ENCODE measurements around the gene C4orf51. TPM values are rescaled to one million over a fixed set of nuclear protein-coding genes. Genes with fewer than 3 reads are reported as not detected.
A peak's percentile ranks its signal among the peaks of the same experiment; 100 is the strongest.

C4orf51 gene
- total RNA-seq, 1 donor from 2014 or later = not detected

DNA sequence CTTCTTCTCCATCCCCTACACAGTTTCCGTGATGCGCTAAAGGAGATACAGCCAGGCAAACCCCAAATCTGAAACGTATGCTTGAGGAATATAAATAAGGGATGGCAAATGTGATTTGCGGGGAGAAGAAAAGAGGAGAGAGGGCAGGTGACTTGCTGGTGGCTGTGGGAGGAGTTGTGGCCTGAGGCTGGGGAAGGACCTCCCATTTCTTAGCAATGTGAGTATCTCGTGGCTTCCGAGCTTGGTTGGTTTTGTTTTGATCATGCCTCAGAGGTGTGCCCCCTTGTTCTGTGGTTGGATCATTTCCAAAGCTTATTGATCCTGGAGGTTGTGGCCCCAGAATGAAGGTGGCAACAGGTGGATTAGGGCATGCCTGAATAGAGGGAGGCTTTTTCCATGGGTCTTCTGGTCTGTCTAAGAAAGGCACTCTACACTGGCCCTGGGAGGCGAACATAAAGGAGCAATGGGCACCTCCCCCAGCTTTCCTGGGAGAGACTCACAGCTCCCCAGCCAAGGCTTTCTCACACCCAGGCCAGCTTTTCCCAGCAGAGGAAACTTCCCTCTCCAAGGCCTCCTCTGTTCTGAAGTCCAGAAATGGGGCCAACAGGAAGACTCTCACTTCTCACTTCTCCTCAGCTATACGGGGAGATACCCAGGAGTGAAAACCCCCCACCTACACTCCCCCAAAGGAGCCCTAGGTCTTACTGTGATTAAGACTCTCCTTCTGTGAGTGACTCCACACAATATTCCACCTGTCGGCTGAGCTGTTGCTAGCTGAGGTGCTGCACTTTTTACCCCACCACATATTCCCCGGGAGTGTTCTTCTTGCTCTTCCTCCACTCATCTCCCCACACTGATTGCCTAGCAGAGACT lies 40.0 kb downstream of the C4orf51 start:
- H3K4me1 Mint-ChIP-seq (ENCODE audit: low read depth) = peaks cover 16% of the 10 kb centered on the region
- no peak overlapping the region for H3K4me3 Mint-ChIP-seq (ENCODE audit: low read depth)
- H3K27ac Mint-ChIP-seq = peak overlapping the region; percentile 46
- no peak for DNase-seq (ENCODE audit: low spot score)
- no peaks in the 10 kb centered on the region for H3K27me3 Mint-ChIP-seq (ENCODE audit: low read depth)
- no peaks in the 10 kb centered on the region for H3K36me3 Mint-ChIP-seq (ENCODE audit: low read depth)
- intact Hi-C loops (cut with micrococcal nuclease) = loop anchor here (10.0 kb wide), 1 partner anchor 235 kb away; the partner anchor contains the start of gene SMAD1
- H3K9me3 Mint-ChIP-seq = peaks cover 3% of the 10 kb centered on the region

DNA sequence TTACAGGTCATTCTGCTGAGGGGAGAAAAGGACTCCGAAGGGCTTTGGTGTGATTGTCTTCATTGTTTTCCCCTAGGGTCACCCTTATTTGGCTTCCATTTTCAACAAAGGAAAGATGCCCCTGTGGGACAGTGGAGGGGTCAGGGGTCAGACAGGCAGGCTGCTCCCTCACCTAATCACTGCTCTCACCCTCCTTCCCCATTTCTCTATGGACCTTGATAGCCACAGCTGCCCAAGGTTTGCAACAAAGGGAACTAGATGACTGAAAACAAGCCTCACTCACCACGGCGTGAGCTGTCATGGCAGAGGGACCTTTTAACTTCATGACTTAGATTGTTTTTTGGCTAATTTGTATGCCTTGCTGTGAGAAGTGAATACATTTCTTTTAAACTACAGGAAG lies 40.7 kb downstream of the C4orf51 start:
- Mint-ChIP-seq H3K4me3 (ENCODE audit: low read depth) (no peak overlapping the region), H3K4me1 (ENCODE audit: low read depth) (peaks cover 16% of the 10 kb centered on the region), H3K27ac (no peak overlapping the region), H3K27me3 (ENCODE audit: low read depth) (no peaks in the 10 kb centered on the region), H3K36me3 (ENCODE audit: low read depth) (no peaks in the 10 kb centered on the region), H3K9me3 (peaks cover 3% of the 10 kb centered on the region)
- no peak for DNase-seq (ENCODE audit: low spot score)
- intact Hi-C loops (cut with micrococcal nuclease) = no loop called here

DNA sequence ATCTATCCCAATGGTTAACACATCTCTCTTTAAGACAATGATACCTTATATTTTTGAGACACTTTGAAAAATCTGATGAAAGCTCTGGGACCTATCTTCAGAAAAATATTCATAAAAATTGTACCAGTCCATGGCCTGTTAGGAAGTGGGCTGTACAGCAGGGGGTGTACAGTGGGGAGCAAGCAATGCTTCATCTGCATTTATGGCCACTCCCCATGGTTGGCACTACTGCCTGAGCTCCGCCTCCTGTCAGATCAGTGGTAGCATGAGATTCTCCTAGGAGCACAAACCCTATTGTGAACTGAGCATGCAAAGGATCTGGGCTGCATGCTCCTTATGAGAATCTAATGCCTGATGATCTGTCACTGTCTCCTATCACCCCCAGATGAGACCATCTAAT lies 42.6 kb downstream of the C4orf51 start:
- Mint-ChIP-seq H3K36me3 (ENCODE audit: low read depth) (no peaks in the 10 kb centered on the region), H3K27ac (no peak overlapping the region), H3K4me1 (ENCODE audit: low read depth) (peaks cover 16% of the 10 kb centered on the region), H3K9me3 (peaks cover 3% of the 10 kb centered on the region), H3K4me3 (ENCODE audit: low read depth) (no peak overlapping the region), H3K27me3 (ENCODE audit: low read depth) (no peaks in the 10 kb centered on the region)
- intact Hi-C loops (cut with micrococcal nuclease) = no loop called here
- no peak for DNase-seq (ENCODE audit: low spot score)

DNA sequence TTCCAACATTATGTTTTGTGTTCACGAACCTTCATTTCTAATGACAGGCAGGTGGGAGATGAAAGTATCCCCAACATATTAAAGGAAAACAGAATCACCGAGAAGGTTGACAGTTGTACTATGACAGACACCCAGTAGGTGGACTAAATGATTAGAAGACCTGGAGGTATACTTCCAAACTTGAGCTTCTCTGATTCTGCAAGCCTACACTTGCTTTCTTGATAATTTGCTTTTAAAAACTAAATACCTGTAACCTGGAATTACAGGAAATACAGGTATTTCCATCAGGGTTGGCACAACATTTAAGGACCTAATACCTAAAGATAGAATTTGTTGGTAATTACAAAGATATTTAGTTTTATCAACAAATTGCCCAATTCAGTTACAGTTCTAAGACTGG lies 43.4 kb downstream of the C4orf51 start:
- no peak for DNase-seq (ENCODE audit: low spot score)
- peaks cover 16% of the 10 kb centered on the region for H3K4me1 Mint-ChIP-seq (ENCODE audit: low read depth)
- H3K9me3 Mint-ChIP-seq = peaks cover 3% of the 10 kb centered on the region
- H3K4me3 Mint-ChIP-seq (ENCODE audit: low read depth) = no peak overlapping the region
- intact Hi-C loops (cut with micrococcal nuclease) = no loop called here
- H3K36me3 Mint-ChIP-seq (ENCODE audit: low read depth) = no peaks in the 10 kb centered on the region
- no peak overlapping the region for H3K27ac Mint-ChIP-seq
- H3K27me3 Mint-ChIP-seq (ENCODE audit: low read depth) = no peaks in the 10 kb centered on the region

DNA sequence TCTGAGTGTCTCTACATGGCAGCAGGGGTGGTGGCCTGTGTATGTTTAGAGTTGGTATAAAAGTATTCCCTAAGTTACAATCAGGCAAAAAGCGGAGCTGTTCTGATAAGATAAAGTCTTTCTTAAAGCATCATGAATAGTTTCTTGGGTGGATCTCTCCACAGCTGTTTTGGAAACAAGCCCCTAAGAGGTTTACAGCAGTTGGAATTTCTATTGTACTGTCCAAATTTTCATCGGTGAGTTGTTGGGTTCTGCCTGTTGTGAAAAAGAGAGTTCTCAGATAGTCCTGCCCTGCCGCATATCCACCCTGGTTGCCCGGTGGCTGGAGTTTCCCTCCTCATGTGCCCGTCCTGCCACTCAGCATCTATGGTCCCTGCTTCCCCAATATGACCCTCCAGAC lies 50.1 kb downstream of the C4orf51 start:
- Mint-ChIP-seq H3K36me3 (ENCODE audit: low read depth) (no peaks in the 10 kb centered on the region), H3K27me3 (ENCODE audit: low read depth) (no peaks in the 10 kb centered on the region), H3K9me3 (no peaks in the 10 kb centered on the region), H3K27ac (no peak overlapping the region), H3K4me3 (ENCODE audit: low read depth) (no peak overlapping the region), H3K4me1 (ENCODE audit: low read depth) (peaks cover 16% of the 10 kb centered on the region)
- no peak for DNase-seq (ENCODE audit: low spot score)
- intact Hi-C loops (cut with micrococcal nuclease) = loop anchor here (5.0 kb wide), 1 partner anchor 77 kb away; no protein-coding TSS in a partner anchor

DNA sequence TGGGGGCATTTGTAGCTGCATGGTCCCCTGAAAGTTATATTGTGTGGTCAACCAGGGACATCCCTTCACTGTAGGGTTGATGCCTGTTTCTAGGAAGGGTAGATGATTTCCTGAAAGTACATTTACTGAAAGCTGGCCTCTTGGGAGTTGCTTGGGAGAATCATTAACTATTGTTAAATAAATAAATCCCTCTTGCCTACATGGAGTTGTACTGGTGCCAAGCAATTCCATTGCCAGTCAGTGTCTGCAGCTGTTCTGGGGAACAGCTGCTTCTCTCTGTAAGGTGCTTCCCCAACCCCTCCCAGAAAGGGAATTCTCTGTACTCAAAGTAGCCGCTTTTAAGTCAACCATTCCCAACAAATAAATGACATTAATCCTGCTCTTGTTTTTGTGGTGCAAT lies 51.1 kb downstream of the C4orf51 start:
- H3K4me3 Mint-ChIP-seq (ENCODE audit: low read depth) = peak overlapping the region; percentile 26
- no peaks in the 10 kb centered on the region for H3K9me3 Mint-ChIP-seq
- H3K27ac Mint-ChIP-seq = no peak overlapping the region
- intact Hi-C loops (cut with micrococcal nuclease) = loop anchor here (5.0 kb wide), 1 partner anchor 76 kb away; no protein-coding TSS in a partner anchor
- DNase-seq (ENCODE audit: low spot score) = no peak
- H3K36me3 Mint-ChIP-seq (ENCODE audit: low read depth) = no peaks in the 10 kb centered on the region
- H3K4me1 Mint-ChIP-seq (ENCODE audit: low read depth) = peaks cover 16% of the 10 kb centered on the region
- H3K27me3 Mint-ChIP-seq (ENCODE audit: low read depth) = no peaks in the 10 kb centered on the region

DNA sequence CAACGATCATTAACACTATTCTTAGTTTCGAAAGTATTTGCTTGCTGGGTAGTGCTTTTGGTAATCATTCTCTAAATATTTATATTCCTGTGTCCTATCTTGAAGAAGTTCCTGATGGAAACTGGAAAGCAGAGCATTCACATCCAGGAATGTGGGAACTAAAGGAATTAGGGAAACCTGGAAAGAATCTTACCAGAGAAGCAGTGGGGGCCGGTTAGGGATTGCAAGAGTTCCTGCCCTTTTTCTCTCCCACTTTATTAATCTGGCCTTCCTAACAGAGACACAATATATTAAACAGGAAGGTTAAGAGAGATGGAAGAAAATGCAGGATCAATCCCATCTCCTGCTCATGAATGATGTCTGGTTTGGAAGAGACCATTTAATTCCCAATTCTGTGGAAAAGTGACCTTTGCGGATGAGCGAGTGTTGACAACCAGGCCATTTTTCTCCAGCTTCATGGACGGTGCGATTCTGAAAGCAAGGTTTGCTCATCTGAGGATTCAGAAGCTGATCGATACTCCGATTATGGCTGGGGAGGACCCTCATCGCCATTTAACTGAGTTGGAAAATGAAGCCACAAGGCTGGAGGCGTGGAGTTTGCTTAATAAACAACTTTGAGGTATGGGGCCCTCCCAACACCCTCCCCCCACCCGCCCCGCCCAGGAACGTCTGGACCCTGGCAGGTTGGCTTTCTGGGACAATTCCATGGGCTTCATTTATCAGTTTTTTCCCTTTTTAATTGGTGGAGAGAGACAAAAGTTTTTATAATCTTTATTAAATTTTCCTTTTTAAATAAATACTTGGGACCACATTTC lies 52.3 kb downstream of the C4orf51 start:
- Mint-ChIP-seq H3K36me3 (ENCODE audit: low read depth) (no peaks in the 10 kb centered on the region), H3K4me1 (ENCODE audit: low read depth) (peaks cover 16% of the 10 kb centered on the region), H3K9me3 (no peaks in the 10 kb centered on the region), H3K27me3 (ENCODE audit: low read depth) (no peaks in the 10 kb centered on the region), H3K27ac (peak overlapping the region; percentile 28), H3K4me3 (ENCODE audit: low read depth) (peak overlapping the region; percentile 68)
- intact Hi-C loops (cut with micrococcal nuclease) = loop anchor here (1.0 to 5.0 kb wide), 4 partner anchors 53 to 113 kb away; partner anchors contain the start of gene MMAA
- DNase-seq (ENCODE audit: low spot score) = no peak

DNA sequence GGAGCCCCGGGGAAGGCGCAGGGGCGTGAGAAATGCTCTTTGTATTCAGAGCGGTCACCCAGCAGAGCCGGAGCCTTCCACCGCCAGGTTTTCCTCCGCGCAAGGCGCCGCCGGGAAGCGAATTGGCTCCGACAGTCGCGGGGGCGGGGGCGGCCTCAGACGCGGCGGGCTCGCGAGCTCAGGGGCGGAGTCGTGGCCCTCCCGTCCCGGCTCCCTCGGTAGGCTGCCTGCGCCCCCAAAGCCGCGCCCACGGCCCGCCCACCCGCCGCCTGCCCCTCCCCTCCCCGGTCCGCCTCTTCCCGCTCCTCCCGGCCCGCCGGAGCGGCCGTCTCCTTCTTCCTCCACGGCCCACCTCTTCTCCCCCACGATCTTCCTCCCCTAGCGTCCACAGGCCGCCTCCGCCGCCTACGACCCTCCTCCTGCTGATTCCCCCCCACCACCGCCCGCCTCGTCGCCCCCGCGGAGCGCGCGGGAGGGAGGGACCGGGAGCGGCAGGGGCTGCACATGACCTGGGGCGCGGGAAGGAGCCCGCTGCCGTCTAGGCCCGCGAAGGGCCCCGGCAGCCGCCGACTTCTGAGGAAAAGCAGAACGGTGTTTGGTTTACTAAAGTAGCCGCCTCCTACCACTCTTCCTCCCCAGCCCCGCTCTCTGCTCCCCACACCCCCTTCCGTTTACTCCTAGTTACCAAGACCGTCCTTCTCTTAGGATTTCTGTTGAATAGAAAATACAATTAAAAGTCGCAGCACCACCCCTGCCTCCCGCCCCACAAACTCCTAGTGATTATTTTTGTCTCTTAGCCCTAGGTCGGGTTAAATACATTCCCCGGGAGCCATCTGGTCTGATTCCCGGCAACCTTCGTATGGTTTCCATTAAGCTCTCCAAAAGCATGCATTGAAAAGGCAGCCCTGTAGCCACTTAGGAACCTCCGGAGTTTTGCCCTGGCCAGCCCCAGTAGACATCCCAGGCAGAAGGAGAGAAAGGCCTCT lies 53.2 kb downstream of the C4orf51 start:
- intact Hi-C loops (cut with micrococcal nuclease) = loop anchor here (1.0 to 5.0 kb wide), 5 partner anchors 52 to 203 kb away; partner anchors contain the start of gene MMAA
- H3K27ac Mint-ChIP-seq = peak overlapping the region; percentile 67
- peaks cover 18% of the 10 kb centered on the region for H3K4me1 Mint-ChIP-seq (ENCODE audit: low read depth)
- DNase-seq (ENCODE audit: low spot score) = peak; percentile 81
- peak overlapping the region; percentile 68 for H3K4me3 Mint-ChIP-seq (ENCODE audit: low read depth)
- H3K9me3 Mint-ChIP-seq = no peaks in the 10 kb centered on the region
- no peaks in the 10 kb centered on the region for H3K36me3 Mint-ChIP-seq (ENCODE audit: low read depth)
- no peaks in the 10 kb centered on the region for H3K27me3 Mint-ChIP-seq (ENCODE audit: low read depth)

DNA sequence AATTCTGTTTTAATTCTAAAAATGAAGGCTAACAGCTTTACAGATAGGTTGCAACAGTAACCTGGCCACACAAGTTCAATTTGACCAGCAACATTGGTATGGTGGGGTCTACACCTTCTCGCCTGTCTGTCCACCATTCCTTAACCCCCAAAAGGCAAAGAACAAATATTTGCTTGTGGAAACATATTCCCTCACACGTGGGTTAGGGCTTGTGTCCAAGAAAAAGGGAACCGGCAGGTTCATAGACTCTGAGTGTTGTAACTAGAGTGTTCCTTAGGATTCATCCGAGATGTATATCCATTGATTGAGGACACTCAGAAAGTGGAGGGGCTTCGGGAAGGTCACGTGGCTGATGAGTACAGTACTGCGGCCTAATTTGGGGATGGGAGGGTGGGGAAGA lies 54.1 kb downstream of the C4orf51 start:
- H3K27me3 Mint-ChIP-seq (ENCODE audit: low read depth) = no peaks in the 10 kb centered on the region
- peaks cover 18% of the 10 kb centered on the region for H3K4me1 Mint-ChIP-seq (ENCODE audit: low read depth)
- H3K4me3 Mint-ChIP-seq (ENCODE audit: low read depth) = no peak overlapping the region
- no peak overlapping the region for H3K27ac Mint-ChIP-seq
- intact Hi-C loops (cut with micrococcal nuclease) = loop anchor here (5.0 kb wide), 1 partner anchor 73 kb away; no protein-coding TSS in a partner anchor
- H3K36me3 Mint-ChIP-seq (ENCODE audit: low read depth) = no peaks in the 10 kb centered on the region
- DNase-seq (ENCODE audit: low spot score) = no peak
- no peaks in the 10 kb centered on the region for H3K9me3 Mint-ChIP-seq

DNA sequence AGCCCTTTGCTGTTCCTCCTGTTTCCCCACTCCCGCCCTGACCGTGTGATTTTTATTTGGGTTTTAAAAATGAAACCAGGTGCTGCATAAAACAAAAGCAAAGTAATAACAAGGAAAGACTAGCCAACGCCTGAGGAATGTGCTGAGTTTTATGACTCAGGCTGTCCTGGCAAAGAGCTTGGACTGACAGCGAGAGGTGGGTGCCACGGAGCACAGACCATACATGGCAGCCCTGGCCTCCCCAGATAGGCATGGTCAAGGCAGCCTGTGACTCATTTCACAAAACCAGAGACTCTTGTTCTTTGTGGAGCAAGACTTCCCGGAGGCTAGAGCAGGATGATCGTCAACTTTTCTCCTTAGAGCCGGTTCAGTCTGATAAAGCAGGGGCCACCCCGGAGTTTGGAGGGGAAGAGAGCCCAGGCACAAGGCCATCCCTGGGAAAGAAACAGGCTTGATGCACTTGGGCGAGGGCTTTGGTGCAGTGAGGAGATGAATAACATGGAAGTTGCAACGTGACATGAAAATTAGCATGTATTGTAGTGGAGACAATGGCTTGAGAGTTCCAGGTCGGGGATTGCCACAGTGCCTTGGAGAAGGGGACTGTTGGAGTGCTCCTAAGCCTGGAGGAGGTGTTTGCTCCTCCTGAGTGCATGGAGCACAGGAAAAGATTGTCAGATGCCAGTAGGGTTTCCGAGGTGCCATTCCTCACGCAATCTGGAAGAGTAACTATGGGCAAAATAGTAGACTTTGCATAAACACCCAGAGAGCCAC lies 54.8 kb downstream of the C4orf51 start:
- no peak overlapping the region for H3K4me3 Mint-ChIP-seq (ENCODE audit: low read depth)
- intact Hi-C loops (cut with micrococcal nuclease) = loop anchor here (5.0 kb wide), 1 partner anchor 73 kb away; no protein-coding TSS in a partner anchor
- no peak for DNase-seq (ENCODE audit: low spot score)
- H3K4me1 Mint-ChIP-seq (ENCODE audit: low read depth) = peaks cover 18% of the 10 kb centered on the region
- H3K9me3 Mint-ChIP-seq = no peaks in the 10 kb centered on the region
- H3K27me3 Mint-ChIP-seq (ENCODE audit: low read depth) = no peaks in the 10 kb centered on the region
- H3K27ac Mint-ChIP-seq = no peak overlapping the region
- no peaks in the 10 kb centered on the region for H3K36me3 Mint-ChIP-seq (ENCODE audit: low read depth)

DNA sequence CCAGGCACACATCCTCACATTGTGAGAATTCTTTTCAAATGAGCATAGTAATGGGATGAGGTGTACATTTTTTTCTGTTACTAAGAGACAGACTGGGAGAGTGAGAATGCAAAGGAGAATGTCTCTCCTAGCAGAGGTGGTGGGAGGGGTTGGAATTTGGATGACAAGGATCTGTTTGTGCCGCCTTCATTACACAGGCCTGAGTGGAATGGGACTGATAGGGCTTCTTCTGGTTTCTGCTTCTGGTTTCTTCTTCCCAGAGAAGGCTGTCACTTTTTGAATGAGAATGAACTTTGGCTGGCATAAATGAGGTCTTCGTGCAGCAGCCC lies 55.4 kb downstream of the C4orf51 start:
- intact Hi-C loops (cut with micrococcal nuclease) = no loop called here
- Mint-ChIP-seq H3K4me1 (ENCODE audit: low read depth) (peaks cover 18% of the 10 kb centered on the region), H3K4me3 (ENCODE audit: low read depth) (no peak overlapping the region), H3K27ac (no peak overlapping the region), H3K27me3 (ENCODE audit: low read depth) (no peaks in the 10 kb centered on the region), H3K9me3 (no peaks in the 10 kb centered on the region), H3K36me3 (ENCODE audit: low read depth) (no peaks in the 10 kb centered on the region)
- no peak for DNase-seq (ENCODE audit: low spot score)

Data from activated T-helper 2 cell treated with anti-CD3 and anti-CD28 coated beads, Interferon-gamma antibody, Interleukin-2, Interleukin-4, amounts not matched to agents 10 μg/mL and 5 μg/mL and 100 μg/mL, durations not matched to agents 14 hours and 24 hours and 36 hours (primary cell).